RWPE2 (cell line): ENCODE results near the gene DLGAP4.

Source experiments
- ATAC-seq: fragments of 200-7000 bp; cut with Tn5 transposase; 3 replicates; pipeline ENCODE4 v1.9.1; 2021; ENCODE audit warnings: low read depth
- DNase-seq: peaks from one replicate; pipeline ENCODE4 v3.0.0-alpha.2; 2020; ENCODE audit warnings: low spot score
- H3K27ac ChIP-seq: fragments of 450-650 bp; 2 replicates; pipeline ENCODE4 v1.5.1; 2017; ENCODE audit warnings: mild to moderate bottlenecking; ENCODE audit not compliant: poor library complexity, severe bottlenecking
- H3K27me3 ChIP-seq: fragments of 250-450 bp; sonication (Bioruptor Pico); 2 replicates; pipeline ENCODE4 v1.5.1; 2021; ENCODE audit warnings: mild to moderate bottlenecking, moderate library complexity; ENCODE audit not compliant: insufficient read depth, poor library complexity, severe bottlenecking
- H3K36me3 ChIP-seq: fragments of 250-450 bp; sonication (Bioruptor Pico); 2 replicates; pipeline ENCODE4 v1.5.1; 2020; ENCODE audit warnings: low read depth, mild to moderate bottlenecking, moderate library complexity
- H3K4me1 ChIP-seq: fragments of 250-450 bp; sonication (Bioruptor Pico); 2 replicates; pipeline ENCODE4 v1.5.1; 2021; ENCODE audit warnings: mild to moderate bottlenecking, moderate library complexity; ENCODE audit not compliant: insufficient read depth, poor library complexity, severe bottlenecking
- H3K4me3 ChIP-seq: fragments of 250-450 bp; sonication (Bioruptor Pico); 2 replicates; pipeline ENCODE4 v1.5.1; 2021; ENCODE audit warnings: mild to moderate bottlenecking, moderate library complexity; ENCODE audit not compliant: severe bottlenecking
- H3K9me3 ChIP-seq: fragments of 250-450 bp; sonication (Bioruptor Pico); 2 replicates; pipeline ENCODE4 v1.5.1; 2021; ENCODE audit warnings: mild to moderate bottlenecking, moderate library complexity; ENCODE audit not compliant: severe bottlenecking
- CTCF ChIP-seq: fragments of 450-650 bp; IDR thresholded peaks from one replicate; pipeline ENCODE4 v1.5.1; 2017; ENCODE audit warnings: mild to moderate bottlenecking, moderate library complexity; ENCODE audit not compliant: poor library complexity, severe bottlenecking

Gene DLGAP4

GRCh38 chr20:36528875-36529417 lies 222.8 kb downstream of the DLGAP4 start:
- TF ChIP-seq CTCF = no peak
- no peak overlapping the region for H3K4me3 ChIP-seq
- peaks cover 38% of the 10 kb centered on the region for H3K36me3 ChIP-seq
- no peak for ATAC-seq
- no peak overlapping the region for H3K27ac ChIP-seq
- no peaks in the 10 kb centered on the region for H3K9me3 ChIP-seq
- no peaks in the 10 kb centered on the region for H3K27me3 ChIP-seq
- no peaks in the 10 kb centered on the region for H3K4me1 ChIP-seq
- DNase-seq = peak; percentile 65

- ATAC-seq (peak; percentile 7), DNase-seq (peak; percentile 86)
- Histone ChIP-seq H3K27ac (no peak overlapping the region), H3K4me1 (no peaks in the 10 kb centered on the region), H3K36me3 (peaks cover 5% of the 10 kb centered on the region), H3K4me3 (no peak overlapping the region), H3K9me3 (no peaks in the 10 kb centered on the region), H3K27me3 (no peaks in the 10 kb centered on the region)
- TF ChIP-seq CTCF = no peak
Measured at GRCh38 chr20:36532388-36532787, 226.2 kb downstream of the DLGAP4 start.

- Histone ChIP-seq H3K4me1 (no peaks in the 10 kb centered on the region), H3K9me3 (no peaks in the 10 kb centered on the region), H3K36me3 (peaks cover under 1% of the 10 kb centered on the region; the same call in 1 of the 2 replicates), H3K27ac (no peak overlapping the region), H3K27me3 (no peaks in the 10 kb centered on the region), H3K4me3 (no peak overlapping the region)
- ATAC-seq (peak; percentile 24), DNase-seq (peak; percentile 70)
- TF ChIP-seq CTCF = no peak
Measured at GRCh38 chr20:36532822-36533221, 226.7 kb downstream of the DLGAP4 start.

GRCh38 chr20:36538026-36538722 lies 232.0 kb downstream of the DLGAP4 start:
- no peaks in the 10 kb centered on the region for H3K4me1 ChIP-seq
- DNase-seq = no peak
- H3K36me3 ChIP-seq = no peaks in the 10 kb centered on the region
- no peak overlapping the region for H3K4me3 ChIP-seq
- no peak overlapping the region for H3K27ac ChIP-seq
- no peaks in the 10 kb centered on the region for H3K27me3 ChIP-seq
- no peak for TF ChIP-seq CTCF
- ATAC-seq = no peak
- H3K9me3 ChIP-seq = no peaks in the 10 kb centered on the region

- H3K27me3 ChIP-seq = no peaks in the 10 kb centered on the region
- H3K27ac ChIP-seq = peak overlapping the region; percentile 2
- peak overlapping the region; percentile 48 for H3K4me3 ChIP-seq
- H3K9me3 ChIP-seq = no peaks in the 10 kb centered on the region
- H3K36me3 ChIP-seq = no peaks in the 10 kb centered on the region
- H3K4me1 ChIP-seq = no peaks in the 10 kb centered on the region
- ATAC-seq = no peak
- no peak for TF ChIP-seq CTCF
- DNase-seq = peak; percentile 84
Measured at GRCh38 chr20:36540551-36541211, 234.5 kb downstream of the DLGAP4 start.
